ENCODE results near the gene ETAA1. TPM values are rescaled to one million over a fixed set of nuclear protein-coding genes. Genes with fewer than 3 reads are reported as not detected.

Gene ETAA1
- total and polyA plus RNA-seq, 2 of the 8 experiments (the other 6 are each of a cell fraction or from before 2014, with no cell fraction given) = 5.9 to 27.1 TPM

DNA sequence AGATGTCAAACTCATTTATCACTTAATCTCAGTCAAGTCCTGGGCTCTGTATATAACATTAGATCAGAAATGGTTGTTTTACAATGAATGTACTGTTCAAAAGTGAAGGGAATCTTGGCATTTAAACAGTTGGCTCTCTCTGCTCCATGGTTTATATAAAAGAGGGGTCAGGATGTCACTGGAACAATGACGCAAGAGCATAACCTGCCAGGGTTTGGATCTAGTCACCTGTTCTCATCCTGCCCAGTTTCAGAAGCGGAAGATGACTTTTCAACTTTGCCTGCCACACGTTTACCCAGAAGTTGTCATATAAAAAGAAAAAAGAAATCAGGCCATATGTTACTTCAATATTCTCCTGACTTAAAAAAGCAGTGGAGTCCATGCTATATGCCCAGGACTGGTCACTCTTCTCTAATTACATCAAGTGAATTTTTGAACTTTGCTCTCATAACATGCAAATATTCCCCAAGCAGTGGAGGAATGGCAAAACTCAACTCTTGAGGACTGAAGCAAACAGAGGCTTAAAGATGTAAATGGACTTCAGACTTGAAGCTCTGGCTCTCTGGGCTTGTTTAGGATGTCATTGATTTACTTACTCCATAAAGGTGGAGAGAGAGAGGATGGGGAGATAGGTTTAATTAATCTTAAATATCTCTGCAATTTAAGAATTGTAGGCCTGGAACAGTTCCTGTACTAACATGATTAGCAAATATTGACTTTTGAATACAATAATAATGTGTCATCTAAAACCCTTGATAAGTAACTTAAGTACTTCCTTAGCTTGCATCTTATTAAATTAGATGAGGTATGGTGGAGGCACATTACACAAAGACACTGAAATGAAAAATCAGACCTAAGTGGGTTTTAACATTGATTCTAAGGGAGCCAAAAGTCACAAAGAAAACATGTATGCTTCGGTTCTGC lies 58.3 kb downstream of the ETAA1 start (continued):
- TF ChIP-seq, protein P1, sequence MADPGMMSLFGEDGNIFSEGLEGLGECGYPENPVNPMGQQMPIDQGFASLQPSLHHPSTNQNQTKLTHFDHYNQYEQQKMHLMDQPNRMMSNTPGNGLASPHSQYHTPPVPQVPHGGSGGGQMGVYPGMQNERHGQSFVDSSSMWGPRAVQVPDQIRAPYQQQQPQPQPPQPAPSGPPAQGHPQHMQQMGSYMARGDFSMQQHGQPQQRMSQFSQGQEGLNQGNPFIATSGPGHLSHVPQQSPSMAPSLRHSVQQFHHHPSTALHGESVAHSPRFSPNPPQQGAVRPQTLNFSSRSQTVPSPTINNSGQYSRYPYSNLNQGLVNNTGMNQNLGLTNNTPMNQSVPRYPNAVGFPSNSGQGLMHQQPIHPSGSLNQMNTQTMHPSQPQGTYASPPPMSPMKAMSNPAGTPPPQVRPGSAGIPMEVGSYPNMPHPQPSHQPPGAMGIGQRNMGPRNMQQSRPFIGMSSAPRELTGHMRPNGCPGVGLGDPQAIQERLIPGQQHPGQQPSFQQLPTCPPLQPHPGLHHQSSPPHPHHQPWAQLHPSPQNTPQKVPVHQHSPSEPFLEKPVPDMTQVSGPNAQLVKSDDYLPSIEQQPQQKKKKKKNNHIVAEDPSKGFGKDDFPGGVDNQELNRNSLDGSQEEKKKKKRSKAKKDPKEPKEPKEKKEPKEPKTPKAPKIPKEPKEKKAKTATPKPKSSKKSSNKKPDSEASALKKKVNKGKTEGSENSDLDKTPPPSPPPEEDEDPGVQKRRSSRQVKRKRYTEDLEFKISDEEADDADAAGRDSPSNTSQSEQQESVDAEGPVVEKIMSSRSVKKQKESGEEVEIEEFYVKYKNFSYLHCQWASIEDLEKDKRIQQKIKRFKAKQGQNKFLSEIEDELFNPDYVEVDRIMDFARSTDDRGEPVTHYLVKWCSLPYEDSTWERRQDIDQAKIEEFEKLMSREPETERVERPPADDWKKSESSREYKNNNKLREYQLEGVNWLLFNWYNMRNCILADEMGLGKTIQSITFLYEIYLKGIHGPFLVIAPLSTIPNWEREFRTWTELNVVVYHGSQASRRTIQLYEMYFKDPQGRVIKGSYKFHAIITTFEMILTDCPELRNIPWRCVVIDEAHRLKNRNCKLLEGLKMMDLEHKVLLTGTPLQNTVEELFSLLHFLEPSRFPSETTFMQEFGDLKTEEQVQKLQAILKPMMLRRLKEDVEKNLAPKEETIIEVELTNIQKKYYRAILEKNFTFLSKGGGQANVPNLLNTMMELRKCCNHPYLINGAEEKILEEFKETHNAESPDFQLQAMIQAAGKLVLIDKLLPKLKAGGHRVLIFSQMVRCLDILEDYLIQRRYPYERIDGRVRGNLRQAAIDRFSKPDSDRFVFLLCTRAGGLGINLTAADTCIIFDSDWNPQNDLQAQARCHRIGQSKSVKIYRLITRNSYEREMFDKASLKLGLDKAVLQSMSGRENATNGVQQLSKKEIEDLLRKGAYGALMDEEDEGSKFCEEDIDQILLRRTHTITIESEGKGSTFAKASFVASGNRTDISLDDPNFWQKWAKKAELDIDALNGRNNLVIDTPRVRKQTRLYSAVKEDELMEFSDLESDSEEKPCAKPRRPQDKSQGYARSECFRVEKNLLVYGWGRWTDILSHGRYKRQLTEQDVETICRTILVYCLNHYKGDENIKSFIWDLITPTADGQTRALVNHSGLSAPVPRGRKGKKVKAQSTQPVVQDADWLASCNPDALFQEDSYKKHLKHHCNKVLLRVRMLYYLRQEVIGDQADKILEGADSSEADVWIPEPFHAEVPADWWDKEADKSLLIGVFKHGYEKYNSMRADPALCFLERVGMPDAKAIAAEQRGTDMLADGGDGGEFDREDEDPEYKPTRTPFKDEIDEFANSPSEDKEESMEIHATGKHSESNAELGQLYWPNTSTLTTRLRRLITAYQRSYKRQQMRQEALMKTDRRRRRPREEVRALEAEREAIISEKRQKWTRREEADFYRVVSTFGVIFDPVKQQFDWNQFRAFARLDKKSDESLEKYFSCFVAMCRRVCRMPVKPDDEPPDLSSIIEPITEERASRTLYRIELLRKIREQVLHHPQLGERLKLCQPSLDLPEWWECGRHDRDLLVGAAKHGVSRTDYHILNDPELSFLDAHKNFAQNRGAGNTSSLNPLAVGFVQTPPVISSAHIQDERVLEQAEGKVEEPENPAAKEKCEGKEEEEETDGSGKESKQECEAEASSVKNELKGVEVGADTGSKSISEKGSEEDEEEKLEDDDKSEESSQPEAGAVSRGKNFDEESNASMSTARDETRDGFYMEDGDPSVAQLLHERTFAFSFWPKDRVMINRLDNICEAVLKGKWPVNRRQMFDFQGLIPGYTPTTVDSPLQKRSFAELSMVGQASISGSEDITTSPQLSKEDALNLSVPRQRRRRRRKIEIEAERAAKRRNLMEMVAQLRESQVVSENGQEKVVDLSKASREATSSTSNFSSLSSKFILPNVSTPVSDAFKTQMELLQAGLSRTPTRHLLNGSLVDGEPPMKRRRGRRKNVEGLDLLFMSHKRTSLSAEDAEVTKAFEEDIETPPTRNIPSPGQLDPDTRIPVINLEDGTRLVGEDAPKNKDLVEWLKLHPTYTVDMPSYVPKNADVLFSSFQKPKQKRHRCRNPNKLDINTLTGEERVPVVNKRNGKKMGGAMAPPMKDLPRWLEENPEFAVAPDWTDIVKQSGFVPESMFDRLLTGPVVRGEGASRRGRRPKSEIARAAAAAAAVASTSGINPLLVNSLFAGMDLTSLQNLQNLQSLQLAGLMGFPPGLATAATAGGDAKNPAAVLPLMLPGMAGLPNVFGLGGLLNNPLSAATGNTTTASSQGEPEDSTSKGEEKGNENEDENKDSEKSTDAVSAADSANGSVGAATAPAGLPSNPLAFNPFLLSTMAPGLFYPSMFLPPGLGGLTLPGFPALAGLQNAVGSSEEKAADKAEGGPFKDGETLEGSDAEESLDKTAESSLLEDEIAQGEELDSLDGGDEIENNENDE (IDR thresholded peaks at IDR 0.05; ENCODE audit: insufficient replicate concordance, low read length) = no peak
- TF ChIP-seq FOSL1 (IDR thresholded peaks at IDR 0.05; ENCODE audit: insufficient read depth, low read depth, low read length) (no peak), ZNF274 (IDR thresholded peaks at IDR 0.05; ENCODE audit: borderline replicate concordance, extremely low read depth, low read length) (no peak), CBX5 (IDR thresholded peaks at IDR 0.05; ENCODE audit: low read depth, low read length) (no peak), KDM5A (IDR thresholded peaks at IDR 0.05; ENCODE audit: low read length) (no peak), RAD21 (IDR thresholded peaks at IDR 0.05 in 1 of 2, conservative IDR thresholded peaks at IDR 0.05 in 1 of 2; ENCODE audit: low read depth in 2 of 2, low read length in 2 of 2) (no peak), EGR1 (IDR thresholded peaks at IDR 0.05; ENCODE audit: borderline replicate concordance, low read depth, low read length) (no peak), SRF (IDR thresholded peaks at IDR 0.05; ENCODE audit: low read depth, low read length) (no peak), SAP30 (IDR thresholded peaks at IDR 0.05; ENCODE audit: insufficient read depth, insufficient replicate concordance, low read length) (no peak)

All from H1 (cell line).